ENCODE data around the gene COL12A1. TPM values are rescaled to one million over a fixed set of nuclear protein-coding genes. Genes with fewer than 3 reads are reported as not detected.

Gene COL12A1
- total RNA-seq, 1 experiment from 2014 or later = 136 TPM

DNA sequence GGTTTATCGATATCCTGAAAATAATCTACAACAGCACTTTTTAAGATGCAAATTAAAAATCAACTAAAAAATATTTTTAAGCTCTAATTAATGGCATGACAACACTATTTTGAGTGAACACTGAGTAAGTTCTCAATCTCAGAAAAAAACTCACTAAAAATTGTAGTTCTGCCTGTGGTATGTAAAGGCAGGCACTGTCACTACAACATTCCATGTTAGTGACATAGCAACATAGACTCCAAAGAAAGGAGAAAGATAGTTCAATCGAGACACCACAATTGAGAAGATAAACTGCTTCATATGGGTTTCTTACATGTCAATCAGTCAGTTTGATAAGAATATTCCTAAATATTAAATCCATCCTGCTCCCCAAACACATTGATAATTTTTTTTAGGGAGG, 38.0 kb downstream of the COL12A1 start:
- no peak for DNase-seq (ENCODE audit: unreplicated experiment)
- Mint-ChIP-seq H3K27ac (ENCODE audit: low read depth, unreplicated experiment) (no peak overlapping the region), H3K36me3 (ENCODE audit: insufficient read depth, unreplicated experiment) (peaks cover 16% of the 10 kb centered on the region), H3K4me1 (ENCODE audit: insufficient read depth, unreplicated experiment) (no peaks in the 10 kb centered on the region), H3K4me3 (ENCODE audit: unreplicated experiment) (no peak overlapping the region), H3K9me3 (ENCODE audit: unreplicated experiment) (no peaks in the 10 kb centered on the region), H3K27me3 (ENCODE audit: insufficient read depth, unreplicated experiment) (no peaks in the 10 kb centered on the region)
- intact Hi-C loops (cut with micrococcal nuclease) = no loop called here
- no TSS peak for BruUV-seq (replicated peaks)
- no peak for TF ChIP-seq CTCF (IDR thresholded peaks at IDR 0.05; ENCODE audit: unreplicated experiment)
- CTCF ChIA-PET = no interaction called here
- POLR2A ChIA-PET = no interaction called here

- no peaks in the 10 kb centered on the region for H3K9me3 Mint-ChIP-seq (ENCODE audit: unreplicated experiment)
- intact Hi-C loops (cut with micrococcal nuclease) = no loop called here
- ChIA-PET CTCF (no interaction called here), POLR2A (interaction anchor here (0.8 kb wide), 1 partner anchor 13 kb away, joined by 3 read pairs; no protein-coding TSS in a partner anchor)
- no peak for DNase-seq (ENCODE audit: unreplicated experiment)
- no peaks in the 10 kb centered on the region for H3K4me1 Mint-ChIP-seq (ENCODE audit: insufficient read depth, unreplicated experiment)
- no peak for TF ChIP-seq CTCF (IDR thresholded peaks at IDR 0.05; ENCODE audit: unreplicated experiment)
- H3K36me3 Mint-ChIP-seq (ENCODE audit: insufficient read depth, unreplicated experiment) = peaks cover 16% of the 10 kb centered on the region
- H3K4me3 Mint-ChIP-seq (ENCODE audit: unreplicated experiment) = no peak overlapping the region
- BruUV-seq (replicated peaks) = no TSS peak
- no peak overlapping the region for H3K27ac Mint-ChIP-seq (ENCODE audit: low read depth, unreplicated experiment)
- no peaks in the 10 kb centered on the region for H3K27me3 Mint-ChIP-seq (ENCODE audit: insufficient read depth, unreplicated experiment)
These were observed 38.5 kb downstream of the COL12A1 start for GRCh38 chr6:75167325-75167724.

DNA sequence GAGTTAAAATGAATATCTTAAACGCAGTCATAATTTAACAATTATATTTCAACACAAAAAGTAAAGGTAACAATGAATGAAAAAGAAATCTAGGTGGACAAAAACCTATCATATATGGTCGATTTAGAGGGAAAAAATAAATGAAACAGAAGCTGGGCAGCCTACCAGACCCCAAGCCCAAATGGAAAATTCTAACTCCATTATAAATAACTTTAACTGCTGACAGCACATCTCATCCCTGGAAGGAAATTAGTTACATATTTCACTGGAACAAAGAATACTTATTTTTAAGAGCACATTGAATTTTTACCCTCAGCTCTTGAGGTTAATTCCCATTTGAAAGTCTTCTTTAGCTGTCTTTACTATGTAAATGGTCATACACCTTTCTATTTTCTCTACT, 39.1 kb downstream of the COL12A1 start:
- POLR2A ChIA-PET = interaction anchor here (0.8 kb wide), 1 partner anchor 12 kb away, joined by 3 read pairs; no protein-coding TSS in a partner anchor
- H3K27ac Mint-ChIP-seq (ENCODE audit: low read depth, unreplicated experiment) = no peak overlapping the region
- no TSS peak for BruUV-seq (replicated peaks)
- H3K27me3 Mint-ChIP-seq (ENCODE audit: insufficient read depth, unreplicated experiment) = no peaks in the 10 kb centered on the region
- H3K36me3 Mint-ChIP-seq (ENCODE audit: insufficient read depth, unreplicated experiment) = peaks cover 16% of the 10 kb centered on the region
- no peak for TF ChIP-seq CTCF (IDR thresholded peaks at IDR 0.05; ENCODE audit: unreplicated experiment)
- no peak for DNase-seq (ENCODE audit: unreplicated experiment)
- no peak overlapping the region for H3K4me3 Mint-ChIP-seq (ENCODE audit: unreplicated experiment)
- intact Hi-C loops (cut with micrococcal nuclease) = no loop called here
- H3K4me1 Mint-ChIP-seq (ENCODE audit: insufficient read depth, unreplicated experiment) = no peaks in the 10 kb centered on the region
- CTCF ChIA-PET = no interaction called here
- H3K9me3 Mint-ChIP-seq (ENCODE audit: unreplicated experiment) = no peaks in the 10 kb centered on the region

DNA sequence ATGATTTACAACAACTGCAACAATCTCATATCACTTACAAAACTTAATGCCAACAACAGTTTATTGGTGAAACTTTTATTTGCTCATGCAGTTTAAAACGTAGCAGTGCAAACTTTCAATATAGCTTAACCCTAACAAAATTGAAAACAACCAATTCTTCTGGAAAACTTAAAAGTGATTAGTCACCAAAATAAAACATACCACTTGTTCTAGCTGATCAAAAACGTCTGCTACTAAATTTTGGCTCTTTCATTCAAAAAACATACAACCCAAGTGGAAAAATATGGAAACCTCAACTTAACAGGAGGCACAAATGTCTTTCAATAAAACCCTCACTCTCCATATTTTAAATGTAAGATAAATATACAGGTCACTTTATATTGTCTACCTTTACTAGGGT, 39.6 kb downstream of the COL12A1 start:
- no peak for TF ChIP-seq CTCF (IDR thresholded peaks at IDR 0.05; ENCODE audit: unreplicated experiment)
- Mint-ChIP-seq H3K27ac (ENCODE audit: low read depth, unreplicated experiment) (no peak overlapping the region), H3K4me1 (ENCODE audit: insufficient read depth, unreplicated experiment) (no peaks in the 10 kb centered on the region), H3K9me3 (ENCODE audit: unreplicated experiment) (no peaks in the 10 kb centered on the region), H3K27me3 (ENCODE audit: insufficient read depth, unreplicated experiment) (no peaks in the 10 kb centered on the region), H3K36me3 (ENCODE audit: insufficient read depth, unreplicated experiment) (peaks cover 16% of the 10 kb centered on the region), H3K4me3 (ENCODE audit: unreplicated experiment) (no peak overlapping the region)
- ChIA-PET CTCF (no interaction called here), POLR2A (interaction anchor here (0.8 kb wide), 1 partner anchor 12 kb away, joined by 3 read pairs; no protein-coding TSS in a partner anchor)
- no peak for DNase-seq (ENCODE audit: unreplicated experiment)
- no TSS peak for BruUV-seq (replicated peaks)
- intact Hi-C loops (cut with micrococcal nuclease) = no loop called here
